Lower lobe of right lung (tissue), 2 donors: ENCODE results near the gene PLD6. TPM values are rescaled to one million over a fixed set of nuclear protein-coding genes. Genes with fewer than 3 reads are reported as not detected.

Experiments used
- ATAC-seq, 2 donors: fragments of 200-7000 bp; cut with Tn5 transposase; one replicate each; pipeline ENCODE4 v1.9.1; 2020 to 2022; ENCODE audit warnings: mild to moderate bottlenecking in 2 of 2, moderate library complexity in 2 of 2
- DNase-seq: peaks from one replicate; pipeline ENCODE4 v3.0.0-alpha.2; 2020
- H3K27ac ChIP-seq: fragments of 200-600 bp; one replicate; pipeline ENCODE4 v1.8.0; 2022
- H3K27me3 ChIP-seq: fragments of 200-600 bp; one replicate; pipeline ENCODE4 v1.8.0; 2022; ENCODE audit warnings: low read depth
- H3K36me3 ChIP-seq: fragments of 200-600 bp; one replicate; pipeline ENCODE4 v1.8.0; 2022; ENCODE audit warnings: mild to moderate bottlenecking
- H3K4me1 ChIP-seq: fragments of 200-600 bp; one replicate; pipeline ENCODE4 v1.8.0; 2022
- H3K4me3 ChIP-seq: fragments of 200-600 bp; one replicate; pipeline ENCODE4 v1.8.0; 2022; ENCODE audit warnings: mild to moderate bottlenecking
- H3K9me3 ChIP-seq: fragments of 200-600 bp; one replicate; pipeline ENCODE4 v1.8.0; 2022
- CTCF ChIP-seq: fragments of 200-600 bp; IDR thresholded peaks from one replicate; pipeline ENCODE4 v1.8.0; 2022; ENCODE audit warnings: antibody characterized with exemption, mild to moderate bottlenecking
- intact Hi-C: fragments of 100-400 bp; cut with DNase I; formaldehyde crosslinking; loops from one replicate; pipeline ENCODE4 v1.11.0; 2022
- total RNA-seq: library from RNA; stranded (reverse); fragmentation: NEBNext Ultra II Directional; extraction: Animal tissue kit (Norgen Biotek cat#: 25700); gene quantifications from one replicate; pipeline ENCODE4 v1.2.1, GENCODE V29; 2021
- donor health status: DM: no; HTN: yes; CAD: no; lungs with severe emphysema.

The PLD6 gene
- total RNA-seq, 1 donor from 2014 or later: 3.8 TPM

- Histone ChIP-seq H3K4me1 (no peaks in the 10 kb centered on the region), H3K27ac (no peak overlapping the region), H3K27me3 (no peaks in the 10 kb centered on the region), H3K4me3 (no peak overlapping the region), H3K36me3 (peaks cover 100% of the 10 kb centered on the region), H3K9me3 (no peaks in the 10 kb centered on the region)
- intact Hi-C loops: no loop called here
- no peak for DNase-seq
- no peak for TF ChIP-seq CTCF
- no peak for ATAC-seq
Measured at GRCh38 chr17:17225901-17226300, 19.8 kb upstream of the PLD6 start.

- Histone ChIP-seq H3K27me3 (no peaks in the 10 kb centered on the region), H3K4me1 (no peaks in the 10 kb centered on the region), H3K9me3 (no peaks in the 10 kb centered on the region), H3K36me3 (peaks cover 100% of the 10 kb centered on the region), H3K4me3 (no peak overlapping the region), H3K27ac (no peak overlapping the region)
- ATAC-seq (no peak), DNase-seq (no peak)
- no peak for TF ChIP-seq CTCF
- intact Hi-C loops: no loop called here
Measured at GRCh38 chr17:17224137-17224536, 18.0 kb upstream of the PLD6 start.

GRCh38 chr17:17223736-17224135 is 17.6 kb upstream of the PLD6 start:
- TF ChIP-seq CTCF: no peak
- no peak for ATAC-seq
- Histone ChIP-seq H3K36me3 (peaks cover 100% of the 10 kb centered on the region), H3K4me1 (no peaks in the 10 kb centered on the region), H3K27ac (no peak overlapping the region), H3K9me3 (no peaks in the 10 kb centered on the region), H3K4me3 (no peak overlapping the region), H3K27me3 (no peaks in the 10 kb centered on the region)
- intact Hi-C loops: no loop called here
- no peak for DNase-seq

- intact Hi-C loops: no loop called here
- H3K27ac ChIP-seq: no peak overlapping the region
- no peak overlapping the region for H3K4me3 ChIP-seq
- TF ChIP-seq CTCF: no peak
- no peaks in the 10 kb centered on the region for H3K4me1 ChIP-seq
- H3K27me3 ChIP-seq: no peaks in the 10 kb centered on the region
- no peak for DNase-seq
- H3K9me3 ChIP-seq: no peaks in the 10 kb centered on the region
- no peak for ATAC-seq
- peaks cover 100% of the 10 kb centered on the region for H3K36me3 ChIP-seq
Measured at GRCh38 chr17:17221329-17221728, 15.2 kb upstream of the PLD6 start.

- peak; percentile 15 for DNase-seq
- no peaks in the 10 kb centered on the region for H3K9me3 ChIP-seq
- no peaks in the 10 kb centered on the region for H3K4me1 ChIP-seq
- intact Hi-C loops: no loop called here
- TF ChIP-seq CTCF: no peak
- no peak overlapping the region for H3K4me3 ChIP-seq
- no peak overlapping the region for H3K27ac ChIP-seq
- H3K27me3 ChIP-seq: no peaks in the 10 kb centered on the region
- H3K36me3 ChIP-seq: peaks cover 100% of the 10 kb centered on the region
- ATAC-seq: no peak
Measured at GRCh38 chr17:17220529-17220928, 14.4 kb upstream of the PLD6 start.

GRCh38 chr17:17217995-17218394 is 11.9 kb upstream of the PLD6 start:
- Histone ChIP-seq H3K9me3 (no peaks in the 10 kb centered on the region), H3K27me3 (no peaks in the 10 kb centered on the region), H3K4me1 (no peaks in the 10 kb centered on the region), H3K36me3 (peaks cover 100% of the 10 kb centered on the region), H3K4me3 (no peak overlapping the region), H3K27ac (no peak overlapping the region)
- intact Hi-C loops: no loop called here
- ATAC-seq (no peak), DNase-seq (no peak)
- no peak for TF ChIP-seq CTCF
